ENCODE measurements around the gene HPSE2. TPM values are rescaled to one million over a fixed set of nuclear protein-coding genes. Genes with fewer than 3 reads are reported as not detected.

The HPSE2 gene
- total and polyA plus RNA-seq, 2 of the 13 experiments (the other 11 are each of a cell fraction or from before 2014, with no cell fraction given), result 0.01 TPM; not detected in 1

- no peak for TF ChIP-seq ZNF850 (CRISPR knock-in tag; conservative IDR thresholded peaks at IDR 0.05)
- BruUV-seq (replicated peaks), result no TSS peak
- in situ Hi-C loops (cut with HindIII; ENCODE audit: extremely low pct_ligation_motif_present, low pct_unique_long_range_greater_than_20kb), result no loop called here
- no peaks in the 10 kb centered on the region for H4K20me1 ChIP-seq (ENCODE audit: insufficient read depth, low read length)
- no peaks in the 10 kb centered on the region for H3K79me2 ChIP-seq (ENCODE audit: insufficient read depth, low read length)
- no CpG with 5 or more reads among the region's 8 CpGs for WGBS (ENCODE audit: low lambda C conversion rate)
- peaks cover 15 to 64% of the 10 kb centered on the region in 2 experiments for H3K36me3 ChIP-seq (replicated peaks in 1 of 2; ENCODE audit: control insufficient read depth in 1 of 2, insufficient read depth in 2 of 2, low read length in 2 of 2)
- H3K9me3 ChIP-seq (ENCODE audit: low read length), result no peaks in the 10 kb centered on the region
- H3K4me3 ChIP-seq (replicated peaks in 1 of 3; ENCODE audit: insufficient read depth in 1 of 3, low read depth in 2 of 3, low read length in 3 of 3), result no peak overlapping the region
- H3K4me1 ChIP-seq (ENCODE audit: insufficient read depth, low read length), result no peaks in the 10 kb centered on the region
- no peak overlapping the region for H2AFZ ChIP-seq (ENCODE audit: low read length)
- DNase-seq (ENCODE audit: low spot score), result no peak
- CTCF ChIA-PET (ENCODE audit: low intra/inter-chr PET ratio, low total read pairs), result no interaction called here
- no peak for FAIRE-seq
- H3K9ac ChIP-seq (ENCODE audit: insufficient read depth, low read depth, low read length), result no peak overlapping the region
- no peaks in the 10 kb centered on the region for H3K27me3 ChIP-seq (ENCODE audit: control insufficient read depth in 1 of 2, insufficient read depth in 2 of 2, low read length in 2 of 2)
- POLR2A ChIA-PET, result interaction anchor here (0.6 kb wide), 1 partner anchor 11 kb away, joined by 3 read pairs; no protein-coding TSS in a partner anchor
- no peak overlapping the region for H3K27ac ChIP-seq (ENCODE audit: extremely low read length, insufficient read depth, low read length)
- no peak for ATAC-seq
- intact Hi-C loops (cut with micrococcal nuclease; ENCODE audit: unreplicated experiment), result no loop called here
- no peak overlapping the region for H3K4me2 ChIP-seq (ENCODE audit: low read depth, low read length)
Measured at GRCh38 chr10:98431016-98431415, 804.6 kb downstream of the HPSE2 start.

- ChIA-PET CTCF (ENCODE audit: low intra/inter-chr PET ratio, low total read pairs) (no interaction called here), POLR2A (no interaction called here)
- Histone ChIP-seq H3K36me3 (replicated peaks in 1 of 2; ENCODE audit: control insufficient read depth in 1 of 2, insufficient read depth in 2 of 2, low read length in 2 of 2) (peaks cover 15 to 59% of the 10 kb centered on the region in 2 experiments), H3K4me1 (ENCODE audit: insufficient read depth, low read length) (no peaks in the 10 kb centered on the region), H3K9me3 (ENCODE audit: low read length) (no peaks in the 10 kb centered on the region), H3K9ac (ENCODE audit: insufficient read depth, low read depth, low read length) (no peak overlapping the region), H3K27me3 (ENCODE audit: control insufficient read depth in 1 of 2, insufficient read depth in 2 of 2, low read length in 2 of 2) (no peaks in the 10 kb centered on the region), H4K20me1 (ENCODE audit: insufficient read depth, low read length) (0 out of 2 replicates have a peak, but pooled peaks cover 2% of the 10 kb centered on the region), H3K79me2 (ENCODE audit: insufficient read depth, low read length) (no peaks in the 10 kb centered on the region), H2AFZ (ENCODE audit: low read length) (no peak overlapping the region), H3K27ac (ENCODE audit: extremely low read length, insufficient read depth, low read length) (no peak overlapping the region), H3K4me2 (ENCODE audit: low read depth, low read length) (no peak overlapping the region), H3K4me3 (replicated peaks in 1 of 3; ENCODE audit: insufficient read depth in 1 of 3, low read depth in 2 of 3, low read length in 3 of 3) (no peak overlapping the region)
- FAIRE-seq (no peak), DNase-seq (ENCODE audit: low spot score) (no peak), ATAC-seq (no peak)
- intact Hi-C loops (cut with micrococcal nuclease; ENCODE audit: unreplicated experiment), result no loop called here
- 93% methylated on average over 8 of the region's 8 CpGs for WGBS (ENCODE audit: low lambda C conversion rate)
- BruUV-seq (replicated peaks), result no TSS peak
- in situ Hi-C loops (cut with HindIII; ENCODE audit: extremely low pct_ligation_motif_present, low pct_unique_long_range_greater_than_20kb), result no loop called here
- TF ChIP-seq HOXA9 (CRISPR knock-in tag; IDR thresholded peaks at IDR 0.05; ENCODE audit: borderline replicate concordance) (no peak), ZNF740 (CRISPR knock-in tag; IDR thresholded peaks at IDR 0.05) (no peak), HIVEP1 (CRISPR knock-in tag; IDR thresholded peaks at IDR 0.05) (no peak), ATF7 (IDR thresholded peaks at IDR 0.05) (no peak), ATF7 (CRISPR knock-in tag; IDR thresholded peaks at IDR 0.05) (no peak), CREB1 (IDR thresholded peaks at IDR 0.05) (no peak), CREB1 (CRISPR knock-in tag; IDR thresholded peaks at IDR 0.05) (no peak), ZNF143 (CRISPR knock-in tag; IDR thresholded peaks at IDR 0.05) (no peak), STAG1 (CRISPR knock-in tag; IDR thresholded peaks at IDR 0.05) (no peak), THAP9 (CRISPR knock-in tag; IDR thresholded peaks at IDR 0.05; ENCODE audit: borderline replicate concordance) (no peak), MBD4 (IDR thresholded peaks at IDR 0.05; ENCODE audit: borderline replicate concordance, low read length) (no peak), MXD1 (CRISPR knock-in tag; IDR thresholded peaks at IDR 0.05) (no peak), ZNF792 (CRISPR knock-in tag; IDR thresholded peaks at IDR 0.05) (no peak), KLF12 (CRISPR knock-in tag; IDR thresholded peaks at IDR 0.05; ENCODE audit: borderline replicate concordance) (no peak), NFE2L1 (CRISPR knock-in tag; IDR thresholded peaks at IDR 0.05; ENCODE audit: borderline replicate concordance) (no peak), SETDB1 (CRISPR knock-in tag; IDR thresholded peaks at IDR 0.05; ENCODE audit: borderline replicate concordance) (no peak), NCOA1 (CRISPR knock-in tag; IDR thresholded peaks at IDR 0.05) (no peak)
Measured at GRCh38 chr10:98430427-98430826, 805.2 kb downstream of the HPSE2 start.
